PC-3 (cell line): ENCODE results near the gene LRBA.

Source experiments
- CTCF ChIP-seq: fragments of 300-600 bp; sonication (generic); conservative IDR thresholded peaks from 2 replicates; pipeline ENCODE4 v1.5.1; 2017; ENCODE audit warnings: antibody characterized with exemption, low read depth, mild to moderate bottlenecking, low read length
- EZH2 ChIP-seq: fragments of 300-600 bp; sonication (generic); IDR thresholded peaks from one replicate; pipeline ENCODE4 v1.6.1; 2017; ENCODE audit warnings: antibody characterized with exemption, mild to moderate bottlenecking, low read length; ENCODE audit not compliant: unreplicated experiment
- EZH2phosphoT487 ChIP-seq: fragments of 300-600 bp; sonication (generic); IDR thresholded peaks from 2 replicates; pipeline ENCODE4 v1.6.1; 2018; ENCODE audit warnings: mild to moderate bottlenecking, antibody characterized with exemption, low read length, borderline replicate concordance

- TF ChIP-seq CTCF (no peak), EZH2 (no peak), EZH2phosphoT487 (no peak)
These were observed 682.1 kb downstream of the LRBA start for GRCh38 chr4:150332961-150333360.
